ENCODE results near the gene SND1.

GRCh38 chr7:128045766-128046165 lies 393.8 kb downstream of the SND1 start:
- TF ChIP-seq POLR2A (IDR thresholded peaks at IDR 0.05): no peak
- TF ChIP-seq, protein P1, sequence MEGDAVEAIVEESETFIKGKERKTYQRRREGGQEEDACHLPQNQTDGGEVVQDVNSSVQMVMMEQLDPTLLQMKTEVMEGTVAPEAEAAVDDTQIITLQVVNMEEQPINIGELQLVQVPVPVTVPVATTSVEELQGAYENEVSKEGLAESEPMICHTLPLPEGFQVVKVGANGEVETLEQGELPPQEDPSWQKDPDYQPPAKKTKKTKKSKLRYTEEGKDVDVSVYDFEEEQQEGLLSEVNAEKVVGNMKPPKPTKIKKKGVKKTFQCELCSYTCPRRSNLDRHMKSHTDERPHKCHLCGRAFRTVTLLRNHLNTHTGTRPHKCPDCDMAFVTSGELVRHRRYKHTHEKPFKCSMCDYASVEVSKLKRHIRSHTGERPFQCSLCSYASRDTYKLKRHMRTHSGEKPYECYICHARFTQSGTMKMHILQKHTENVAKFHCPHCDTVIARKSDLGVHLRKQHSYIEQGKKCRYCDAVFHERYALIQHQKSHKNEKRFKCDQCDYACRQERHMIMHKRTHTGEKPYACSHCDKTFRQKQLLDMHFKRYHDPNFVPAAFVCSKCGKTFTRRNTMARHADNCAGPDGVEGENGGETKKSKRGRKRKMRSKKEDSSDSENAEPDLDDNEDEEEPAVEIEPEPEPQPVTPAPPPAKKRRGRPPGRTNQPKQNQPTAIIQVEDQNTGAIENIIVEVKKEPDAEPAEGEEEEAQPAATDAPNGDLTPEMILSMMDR (IDR thresholded peaks at IDR 0.05): no peak

Data from breast epithelium (tissue), 3 donors.